Neural crest cell (in vitro differentiated cells): ENCODE measurements around the gene HECTD3. TPM values are rescaled to one million over a fixed set of nuclear protein-coding genes. Genes with fewer than 3 reads are reported as not detected.
"Not testable (repeated sequence)": the region's sequence is repeated elsewhere in the genome, so short reads cannot be mapped to it uniquely, and the experiment has no call there.

ENCODE experiments used
- DNase-seq: peaks from one replicate; pipeline ENCODE4 v3.0.0; 2021; ENCODE audit warnings: low read depth, mixed read lengths, low spot score
- H3K27ac Mint-ChIP-seq: one replicate; pipeline ENCODE4 v1.8.0; 2021; ENCODE audit warnings: mild to moderate bottlenecking, mixed read lengths; ENCODE audit not compliant: unreplicated experiment
- H3K27me3 Mint-ChIP-seq: 2 replicates; pipeline ENCODE4 v1.8.0; 2021; ENCODE audit warnings: low read depth, mild to moderate bottlenecking, mixed read lengths
- H3K36me3 Mint-ChIP-seq: 2 replicates; pipeline ENCODE4 v1.8.0; 2021; ENCODE audit warnings: low read depth, mild to moderate bottlenecking, mixed read lengths
- H3K4me1 Mint-ChIP-seq: 2 replicates; pipeline ENCODE4 v1.8.0; 2021; ENCODE audit warnings: mixed read lengths
- H3K4me3 Mint-ChIP-seq: one replicate; pipeline ENCODE4 v1.8.0; 2021; ENCODE audit warnings: mild to moderate bottlenecking, mixed read lengths
- H3K9me3 Mint-ChIP-seq: 2 replicates; pipeline ENCODE4 v1.8.0; 2021; ENCODE audit warnings: mixed read lengths
- CTCF ChIP-seq: fragments of 200-600 bp; sonication (generic); conservative IDR thresholded peaks from 2 replicates; pipeline ENCODE4 v1.5.0; 2021; ENCODE audit warnings: antibody characterized with exemption, mild to moderate bottlenecking
- total RNA-seq: library from RNA; stranded (reverse); gene quantifications from 2 replicates; pipeline ENCODE4 v1.2.1, GENCODE V29; 2021

HECTD3 gene
- total RNA-seq, 1 donor from 2014 or later = 29.3 TPM

GRCh38 chr1:44962729-44963128, 48.4 kb downstream of the HECTD3 start:
- DNase-seq = no peak
- no peak for TF ChIP-seq CTCF
- no peaks in the 10 kb centered on the region for H3K9me3 Mint-ChIP-seq
- H3K4me3 Mint-ChIP-seq = no peak overlapping the region
- H3K27ac Mint-ChIP-seq = no peak overlapping the region
- H3K36me3 Mint-ChIP-seq = peaks cover 4% of the 10 kb centered on the region
- H3K4me1 Mint-ChIP-seq = no peaks in the 10 kb centered on the region
- H3K27me3 Mint-ChIP-seq = no peaks in the 10 kb centered on the region

- not testable (repeated sequence) for DNase-seq, H3K4me1 Mint-ChIP-seq, H3K27me3 Mint-ChIP-seq, H3K27ac Mint-ChIP-seq, H3K36me3 Mint-ChIP-seq, H3K9me3 Mint-ChIP-seq, H3K4me3 Mint-ChIP-seq
These were observed 49.1 kb downstream of the HECTD3 start for GRCh38 chr1:44962022-44962421.

GRCh38 chr1:44957566-44957965, 53.6 kb downstream of the HECTD3 start:
- H3K9me3 Mint-ChIP-seq, H3K27ac Mint-ChIP-seq, H3K4me3 Mint-ChIP-seq, DNase-seq, H3K27me3 Mint-ChIP-seq, H3K4me1 Mint-ChIP-seq: not testable (repeated sequence)
- peaks cover 32% of the 10 kb centered on the region for H3K36me3 Mint-ChIP-seq

- H3K4me1 Mint-ChIP-seq, H3K27me3 Mint-ChIP-seq, DNase-seq, H3K4me3 Mint-ChIP-seq, H3K27ac Mint-ChIP-seq, H3K9me3 Mint-ChIP-seq: not testable (repeated sequence)
- H3K36me3 Mint-ChIP-seq = peaks cover 32% of the 10 kb centered on the region
These were observed 55.0 kb downstream of the HECTD3 start for GRCh38 chr1:44956077-44956476.

Other genes with a start within 250 kb of the HECTD3 start
- gene RPS8, start 235.8 kb downstream of the HECTD3 start, total RNA-seq = 2,216 and 2,317 TPM in 2 replicates
- 0.14 and 0.23 TPM in 2 replicates for gene BEST4, start 223.2 kb downstream of the HECTD3 start, total RNA-seq
- 15.3 and 15.7 TPM in 2 replicates for gene PLK3, start 210.9 kb downstream of the HECTD3 start, total RNA-seq
- not detected in 2 replicates for gene DYNLT4, start 204.0 kb downstream of the HECTD3 start, total RNA-seq
- 5.5 and 6.5 TPM in 2 replicates for gene BTBD19, start 202.8 kb downstream of the HECTD3 start, total RNA-seq
- 1.4 and 2.0 TPM in 2 replicates for gene PTCH2, start 168.1 kb downstream of the HECTD3 start, total RNA-seq
- 29.2 and 30.8 TPM in 2 replicates for gene EIF2B3, start 24.7 kb downstream of the HECTD3 start, total RNA-seq
- 76.1 and 77.4 TPM in 2 replicates for gene UROD, start 930 bp upstream of the HECTD3 start, total RNA-seq
- 13.1 and 13.2 TPM in 2 replicates for gene ZSWIM5, start 195.3 kb upstream of the HECTD3 start, total RNA-seq